HG02571 (cell line): Measurements from ENCODE around the gene ATRN.
A peak's percentile ranks its signal among the peaks of the same experiment; 100 is the strongest.

Experiments used
- ATAC-seq: cut with Tn5 transposase; IDR thresholded peaks from one replicate; pipeline ENCODE4 v1.9.1; 2021; ENCODE audit warnings: mild to moderate bottlenecking, moderate library complexity; ENCODE audit not compliant: unreplicated experiment

ATRN gene

DNA sequence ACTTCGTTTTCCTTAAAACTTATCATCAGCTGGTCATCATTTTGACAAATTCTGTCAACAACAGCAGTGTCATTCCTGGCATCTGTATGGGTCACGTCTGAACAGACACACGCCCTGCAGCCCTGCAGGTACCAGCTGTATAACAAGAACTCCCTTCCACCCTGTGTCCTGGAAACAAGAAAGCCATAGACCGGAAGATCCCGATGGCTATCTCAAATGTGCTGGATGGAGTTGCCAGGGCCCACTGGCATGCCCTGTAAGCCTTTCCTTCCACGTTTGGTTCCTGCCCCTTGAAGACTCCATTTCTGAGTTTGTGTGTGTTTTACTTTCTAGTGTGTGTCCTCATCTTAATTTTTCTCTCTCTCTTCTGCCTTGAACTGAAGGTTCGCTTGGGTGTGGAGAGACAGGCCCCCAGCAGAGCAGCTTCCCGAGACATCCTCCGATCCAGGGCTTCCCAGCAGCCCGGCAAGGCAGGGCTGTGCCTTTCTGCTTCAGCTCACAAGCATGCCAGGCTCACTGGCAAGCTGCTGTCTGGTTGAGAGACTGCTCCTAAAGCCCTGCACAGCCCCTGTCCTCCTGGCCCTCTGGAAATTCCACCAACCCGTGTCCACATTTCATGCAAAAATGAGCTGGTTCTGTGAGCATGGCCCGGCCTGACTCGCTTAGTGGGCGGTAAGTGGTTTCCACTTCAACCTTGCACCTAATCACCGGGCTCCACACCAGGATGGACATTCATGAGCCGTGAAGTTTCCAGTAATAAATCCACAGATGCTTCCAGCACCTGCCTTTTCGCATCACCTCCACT, 183.7 kb downstream of the ATRN start:
- no peak for ATAC-seq

DNA sequence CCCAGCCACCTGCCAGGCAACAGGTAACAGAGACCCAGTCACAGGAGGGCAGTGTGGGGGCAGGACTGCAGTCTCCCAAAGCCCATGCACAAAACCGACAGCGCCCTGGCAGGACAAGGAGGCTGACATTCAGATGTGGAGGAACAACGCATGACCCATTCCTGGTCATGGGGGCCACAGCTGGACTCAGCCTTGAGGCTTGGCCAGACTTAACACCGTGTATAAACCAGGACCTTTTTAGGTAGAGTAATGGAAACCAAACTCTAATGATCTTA, 184.2 kb downstream of the ATRN start:
- ATAC-seq: no peak

DNA sequence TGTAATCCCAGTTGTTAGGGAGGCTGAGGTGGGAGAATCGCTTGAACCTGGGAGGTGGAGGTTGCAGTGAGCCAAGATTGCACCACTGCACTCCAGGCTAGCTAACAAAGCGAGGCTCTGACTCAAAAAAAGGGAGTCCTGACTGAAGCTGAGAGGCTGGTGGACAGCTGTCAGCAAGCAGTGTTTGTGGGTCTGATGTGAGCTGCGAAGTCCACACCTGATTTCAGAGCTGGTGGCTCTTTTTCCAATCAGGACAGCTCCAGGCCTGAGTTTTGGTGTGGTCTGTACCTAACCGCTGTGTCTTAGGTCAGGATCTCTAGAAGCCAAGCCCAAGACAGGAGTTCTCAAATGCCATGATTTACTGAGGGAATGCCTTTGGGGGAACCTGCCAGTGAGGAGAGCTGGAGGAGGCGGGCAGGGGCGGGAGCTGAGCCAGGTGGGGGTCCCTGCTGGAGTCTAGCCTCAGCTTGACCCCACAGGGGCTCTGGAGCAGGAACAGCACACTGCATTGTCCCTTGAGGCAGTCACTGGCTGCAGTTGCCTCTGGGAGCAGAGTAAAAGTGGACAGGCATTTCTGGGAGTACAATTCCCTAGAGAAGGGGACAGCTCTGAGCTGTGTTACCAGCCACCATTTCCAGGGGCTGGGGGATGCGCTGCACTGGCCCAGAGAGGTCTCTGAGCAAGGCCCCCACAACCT, 187.3 kb downstream of the ATRN start:
- no peak for ATAC-seq

DNA sequence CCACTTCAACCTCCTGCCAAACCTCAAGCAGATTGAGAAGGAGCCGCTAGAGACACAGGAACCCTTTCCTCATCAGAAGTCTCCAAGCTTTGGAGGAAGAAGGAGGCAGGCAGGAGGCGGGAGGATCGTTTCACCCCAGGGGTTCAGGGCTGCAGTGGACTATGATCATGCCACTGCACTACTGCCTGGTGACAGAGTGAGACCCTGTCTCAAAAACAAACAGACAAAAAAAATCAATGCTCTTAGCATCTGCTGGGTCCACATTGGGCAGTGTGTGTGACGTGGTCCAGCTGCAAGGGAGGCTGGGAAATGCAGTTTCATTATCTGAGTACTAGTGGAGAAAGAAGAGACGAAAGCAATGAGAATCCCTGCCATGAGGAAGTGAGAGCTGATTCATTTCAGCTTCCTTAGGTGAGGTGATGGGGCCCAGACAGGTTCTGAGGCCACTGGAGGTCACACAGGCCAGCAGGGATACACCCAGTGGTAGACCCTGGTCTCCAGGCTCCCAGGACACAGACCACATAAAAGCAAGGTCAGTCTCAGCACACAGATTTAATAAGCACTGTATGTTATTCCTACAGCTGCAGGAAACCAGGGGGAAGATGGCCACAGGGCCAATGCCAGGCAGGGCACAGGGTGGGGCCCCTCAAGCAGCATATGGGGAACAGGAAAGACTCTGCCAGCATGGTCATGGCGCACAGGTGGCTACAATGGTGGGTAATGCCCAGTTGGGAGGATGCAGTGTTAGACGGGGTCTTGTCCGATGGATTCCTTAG, 188.1 kb downstream of the ATRN start:
- ATAC-seq: peak; percentile 74

DNA sequence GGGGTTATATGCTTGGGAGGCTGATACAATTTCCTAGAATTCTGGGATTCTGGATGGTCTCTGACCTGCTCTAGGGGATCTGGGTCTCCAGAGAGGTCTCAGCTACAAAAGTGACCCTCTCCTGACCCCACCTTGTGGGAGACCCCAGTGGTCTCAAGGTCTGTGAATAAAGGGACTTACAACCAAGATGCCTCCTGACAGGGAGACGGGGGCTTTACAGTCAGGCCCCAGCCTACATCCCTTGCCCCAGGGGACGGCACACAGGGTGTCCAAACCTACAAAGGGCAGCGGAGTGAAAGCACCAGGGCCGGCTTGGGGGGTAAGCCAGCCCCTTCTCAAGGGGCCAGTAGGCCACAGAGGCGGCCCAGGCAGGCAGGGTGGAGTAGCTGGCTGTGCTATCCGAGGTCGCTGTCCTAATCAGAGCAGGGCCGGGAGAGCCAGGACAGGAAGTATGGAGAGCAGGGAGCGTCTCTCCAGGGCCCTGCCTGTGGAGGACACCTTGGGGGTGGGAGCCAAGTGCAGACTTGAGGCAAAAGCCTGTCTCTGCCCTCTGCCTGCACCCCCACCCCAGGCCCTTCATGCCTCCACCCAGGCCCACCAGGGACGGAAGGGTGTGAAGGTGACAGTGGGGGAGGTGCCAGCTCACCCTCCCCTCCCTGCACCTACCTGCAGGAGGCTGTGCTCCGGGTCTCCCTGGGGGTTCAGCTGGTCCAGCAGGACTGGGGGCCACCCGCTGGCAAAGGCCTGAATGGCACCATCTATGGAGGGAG, 188.9 kb downstream of the ATRN start:
- no peak for ATAC-seq

DNA sequence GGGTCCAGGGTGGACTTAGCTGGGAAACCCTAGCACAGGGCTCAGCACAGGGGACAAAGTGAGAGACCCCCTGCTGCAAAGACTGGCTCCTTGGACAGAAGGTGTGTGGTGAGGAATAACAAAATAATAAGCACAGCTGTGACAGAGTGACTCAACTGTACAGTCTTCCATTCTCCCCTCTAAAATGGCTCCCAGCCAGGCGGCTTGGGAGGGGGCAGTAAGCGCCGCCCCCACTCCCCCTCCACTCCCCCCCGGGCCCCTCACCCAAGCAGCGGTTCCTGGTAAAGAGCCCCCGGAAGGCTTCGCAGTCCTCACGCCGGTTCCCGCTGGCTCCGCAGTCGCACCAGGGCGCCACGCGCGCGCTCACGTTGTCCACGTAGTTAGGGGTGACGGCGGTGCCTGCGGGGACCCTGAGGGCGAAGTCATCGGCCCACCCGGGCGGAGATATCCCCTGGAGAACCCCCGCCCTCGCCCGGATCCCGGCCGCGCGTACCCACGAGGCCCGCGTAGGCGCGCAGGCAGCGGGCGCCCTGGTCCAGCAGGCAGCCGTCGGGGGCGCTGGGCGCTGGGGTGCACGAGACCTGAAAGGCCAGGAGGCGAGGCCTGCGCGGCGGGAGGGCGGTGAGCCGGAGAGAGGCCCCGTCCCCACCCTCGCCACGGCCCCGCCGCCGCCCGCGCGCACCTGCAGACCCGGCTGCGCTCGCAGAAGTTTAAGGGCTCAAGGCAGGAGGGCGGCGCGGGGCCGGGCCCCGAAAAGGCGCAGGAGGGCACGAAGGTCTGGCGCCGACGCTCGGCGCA, 189.6 kb downstream of the ATRN start:
- no peak for ATAC-seq

DNA sequence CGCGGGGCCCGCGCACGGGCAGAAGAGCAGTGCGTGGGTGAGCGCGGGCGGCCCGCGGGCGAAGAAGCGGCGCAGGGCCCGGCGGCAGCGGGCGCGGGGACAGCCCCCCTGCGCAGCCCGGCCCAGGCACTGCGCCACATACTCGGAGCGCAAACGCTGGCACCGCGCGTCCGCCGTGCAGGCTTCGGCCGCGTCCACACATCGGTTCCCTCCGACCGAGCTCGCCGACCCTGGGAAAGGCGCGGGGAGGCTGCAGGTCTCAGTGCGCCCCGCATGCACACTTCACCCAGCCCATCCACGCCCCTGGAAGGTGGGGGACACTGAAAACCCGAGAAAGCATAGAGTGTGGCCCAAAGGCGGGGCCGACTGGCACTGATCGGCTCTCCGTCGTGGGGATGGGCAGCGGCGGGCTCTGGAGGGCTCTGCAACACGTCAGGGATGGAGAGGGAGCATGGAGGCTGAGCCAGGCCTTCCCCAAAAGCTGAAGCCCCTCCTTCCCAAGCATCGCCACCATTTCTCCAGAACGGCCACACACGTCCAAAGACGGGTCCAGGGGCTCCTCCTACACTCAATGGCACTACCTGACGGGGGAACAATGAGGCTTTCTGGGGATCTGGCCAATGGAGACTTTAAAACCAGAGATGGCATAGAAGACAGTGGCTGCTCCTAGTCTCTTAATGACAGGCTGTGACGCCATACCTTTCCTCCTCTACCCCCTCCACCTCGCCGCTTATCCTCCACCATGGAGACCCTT, 190.4 kb downstream of the ATRN start:
- no peak for ATAC-seq

DNA sequence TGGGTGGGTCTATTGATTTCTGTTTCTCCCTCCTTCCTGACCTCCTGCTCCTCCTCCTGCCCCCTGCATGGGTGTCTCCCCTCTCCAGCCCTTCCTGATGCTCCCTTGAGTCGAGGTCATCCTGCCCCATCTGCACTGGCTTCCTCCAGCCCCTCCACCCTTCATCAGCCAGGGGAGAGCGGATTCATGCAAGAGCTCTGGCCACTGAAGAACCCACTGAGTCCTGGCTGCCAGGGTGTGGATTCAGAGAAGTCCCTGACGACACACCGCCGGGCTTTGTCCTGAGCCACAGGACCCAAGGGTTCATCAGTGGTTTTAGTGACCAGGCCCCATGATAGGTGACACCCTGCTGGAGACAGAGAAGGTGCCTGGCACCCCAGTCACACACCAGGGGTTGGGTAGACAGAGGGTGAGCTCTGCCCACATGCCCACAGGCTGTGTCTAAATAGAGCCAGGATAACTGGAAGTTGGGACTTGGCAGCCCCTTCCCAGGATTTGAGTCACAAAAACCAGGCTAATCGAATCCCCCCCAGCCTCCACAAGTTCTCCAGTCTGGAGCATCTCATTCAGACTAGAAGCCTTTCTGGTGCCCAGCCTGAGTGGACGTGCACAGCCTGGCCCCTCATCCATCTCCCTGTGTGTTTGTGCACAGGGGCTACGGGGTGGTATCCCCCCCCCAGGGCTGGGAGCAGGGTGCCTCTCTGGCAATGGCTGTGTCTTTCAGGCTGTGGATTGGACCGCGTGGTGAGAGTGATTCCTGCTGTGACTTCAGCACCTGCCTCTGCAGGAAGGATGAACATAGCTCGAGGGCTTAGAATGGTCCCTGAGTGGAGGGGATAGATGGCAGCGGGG, 191.2 kb downstream of the ATRN start:
- no peak for ATAC-seq

DNA sequence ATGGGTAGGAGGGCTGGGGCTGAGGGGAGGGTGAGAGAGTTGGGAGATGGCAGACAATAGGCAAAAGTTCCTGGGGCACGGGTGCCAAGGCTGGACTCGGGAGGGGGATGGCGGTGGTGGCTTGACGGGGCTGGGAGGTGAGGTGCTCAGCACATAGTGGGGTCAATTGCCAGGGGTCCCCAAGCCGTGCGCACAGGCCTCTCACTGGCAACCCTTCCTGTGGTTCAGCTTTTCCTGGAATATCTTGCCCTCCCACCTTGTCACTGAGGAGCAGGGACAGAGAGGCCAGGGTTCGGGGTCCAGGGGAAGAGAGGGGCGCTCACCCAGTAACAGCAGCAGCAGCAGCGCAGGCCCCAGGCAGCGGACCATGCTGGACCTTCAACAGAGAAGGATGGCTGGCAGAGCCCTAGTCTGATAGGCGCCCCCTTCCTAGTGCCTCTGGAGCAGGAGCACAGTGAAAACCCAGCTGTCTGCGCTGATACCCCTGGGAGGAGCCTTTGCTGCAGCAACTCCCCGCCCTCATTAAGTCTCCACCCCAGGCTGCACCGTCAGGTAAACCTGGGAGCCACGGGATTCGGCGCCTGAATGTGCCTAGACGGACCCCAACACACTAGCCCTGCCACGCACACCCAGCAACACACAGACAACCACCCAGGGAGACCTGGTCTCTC, 192.3 kb downstream of the ATRN start, which contains the start of gene GFRA4:
TSS of gene GFRA4 (minus strand) at position 369 of the 671 bp plus-strand sequence. CDS start at position 369, 0 bp downstream.
- no peak for ATAC-seq

DNA sequence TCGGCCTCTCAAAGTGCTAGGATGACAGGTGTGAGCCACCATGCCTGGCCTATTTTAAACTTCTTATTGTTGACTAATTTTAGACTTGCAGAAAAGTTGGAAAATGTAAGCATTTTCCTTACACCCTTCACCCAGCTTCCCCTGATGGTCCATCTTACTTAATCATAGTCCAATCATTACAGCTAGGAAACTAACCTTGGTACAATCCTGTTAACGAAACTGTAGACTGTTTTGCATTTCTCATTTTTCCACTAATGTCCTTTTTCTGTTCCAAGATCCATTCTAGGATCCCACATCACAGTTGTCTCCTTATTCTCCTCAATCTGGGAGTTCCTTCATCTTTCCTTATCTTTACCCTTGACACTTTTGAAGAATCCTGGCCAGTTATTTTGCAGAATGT, 193.0 kb downstream of the ATRN start:
- ATAC-seq: no peak

DNA sequence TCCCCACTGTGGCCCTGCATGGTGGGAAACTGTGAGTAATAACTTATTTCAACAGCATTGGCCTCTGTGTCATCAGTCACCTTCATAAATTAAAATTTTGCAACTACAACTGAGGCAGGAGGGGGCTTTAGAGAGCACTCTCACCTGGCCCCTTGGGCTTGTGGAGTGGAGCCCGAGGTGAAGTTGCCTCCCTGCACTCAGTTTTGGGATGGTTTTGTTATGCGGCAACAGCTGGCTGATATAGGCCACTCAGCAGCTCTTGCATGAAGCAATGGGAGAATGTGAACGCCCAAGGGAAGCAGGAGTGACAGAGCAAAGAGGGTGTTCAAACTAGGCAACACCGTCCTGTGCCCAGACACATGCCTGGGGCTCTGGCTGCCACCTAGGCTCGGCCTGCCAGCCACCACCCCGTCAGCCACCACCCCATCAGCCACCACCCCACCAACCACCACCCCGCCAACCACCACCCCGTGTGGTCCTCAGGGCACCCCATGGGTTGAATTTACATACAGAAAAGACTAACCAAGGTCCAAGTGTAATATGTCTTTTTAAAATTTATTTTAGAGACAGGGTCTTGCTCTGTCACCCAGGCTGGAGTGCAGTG, 196.7 kb downstream of the ATRN start:
- no peak for ATAC-seq

DNA sequence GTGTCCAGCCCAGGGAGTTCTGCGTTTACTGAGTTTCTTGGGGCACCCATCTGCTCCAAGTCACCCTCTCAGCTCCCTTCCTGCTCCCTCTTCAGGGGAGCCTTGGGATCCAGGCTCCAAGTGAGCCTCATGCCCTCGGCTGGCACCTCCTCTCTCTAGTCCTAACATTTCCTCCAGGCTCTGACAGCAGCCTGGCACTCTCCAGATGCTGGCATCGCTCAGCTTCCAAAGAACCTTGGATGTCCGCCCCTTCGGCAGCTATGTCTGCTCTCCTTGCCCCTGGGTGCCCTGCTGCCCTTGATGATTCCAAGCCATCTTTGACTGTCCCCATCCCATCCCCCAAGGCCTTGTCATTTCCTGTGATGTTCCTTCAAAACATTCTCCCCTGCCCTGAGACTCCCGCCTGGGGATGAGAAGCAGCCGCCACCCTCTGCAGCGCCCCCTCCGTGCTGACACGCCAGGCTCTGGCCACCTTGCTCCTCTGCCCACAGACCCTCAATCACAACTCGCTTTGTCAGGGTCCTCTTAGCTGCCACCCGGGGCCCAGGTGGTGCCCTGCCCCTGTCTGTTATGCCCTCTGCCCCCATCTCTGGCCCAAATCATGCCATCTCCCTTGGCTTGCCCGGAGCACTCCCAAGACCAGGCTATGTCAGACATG, 199.0 kb downstream of the ATRN start:
- ATAC-seq: no peak

DNA sequence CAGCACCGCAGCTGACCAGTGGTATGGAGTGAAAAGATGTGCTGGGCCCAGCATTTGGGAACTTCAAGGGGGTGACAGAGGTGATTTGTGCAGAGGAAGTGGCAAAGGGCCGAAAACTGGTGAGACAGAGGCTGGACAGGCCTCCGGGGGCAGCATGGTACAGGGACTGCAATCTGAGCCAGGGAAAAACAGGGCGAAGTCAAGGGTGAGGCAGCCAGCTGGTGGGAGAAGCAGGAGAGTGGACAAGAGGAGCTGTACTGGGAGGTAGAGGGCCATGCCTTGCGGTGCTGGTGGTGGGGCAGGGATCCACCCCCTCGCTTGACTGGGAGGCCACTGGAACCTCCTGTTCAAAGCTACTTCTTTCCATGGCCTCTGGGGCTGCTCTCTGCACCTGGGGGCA, 199.7 kb downstream of the ATRN start:
- ATAC-seq: no peak

DNA sequence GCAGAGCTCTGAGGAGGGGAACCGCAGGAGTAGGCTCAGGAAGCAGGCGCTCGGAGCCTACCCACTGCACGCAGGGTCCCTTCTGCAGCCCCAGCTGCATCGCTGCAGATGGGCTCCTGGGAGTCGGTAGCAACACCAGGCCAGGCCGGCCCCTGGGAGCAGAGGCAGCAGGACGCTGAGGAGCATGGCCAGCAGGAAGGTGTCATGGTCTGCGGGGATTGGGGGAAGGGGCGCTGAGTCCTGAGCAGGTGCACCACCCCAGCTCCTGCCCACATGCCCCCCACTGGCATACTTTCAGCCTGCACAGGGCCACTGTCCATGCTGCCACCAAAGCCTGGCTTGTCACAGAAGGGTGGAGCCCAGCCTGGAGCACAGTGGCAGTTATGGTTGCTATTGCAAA, 200.1 kb downstream of the ATRN start:
- ATAC-seq: no peak

DNA sequence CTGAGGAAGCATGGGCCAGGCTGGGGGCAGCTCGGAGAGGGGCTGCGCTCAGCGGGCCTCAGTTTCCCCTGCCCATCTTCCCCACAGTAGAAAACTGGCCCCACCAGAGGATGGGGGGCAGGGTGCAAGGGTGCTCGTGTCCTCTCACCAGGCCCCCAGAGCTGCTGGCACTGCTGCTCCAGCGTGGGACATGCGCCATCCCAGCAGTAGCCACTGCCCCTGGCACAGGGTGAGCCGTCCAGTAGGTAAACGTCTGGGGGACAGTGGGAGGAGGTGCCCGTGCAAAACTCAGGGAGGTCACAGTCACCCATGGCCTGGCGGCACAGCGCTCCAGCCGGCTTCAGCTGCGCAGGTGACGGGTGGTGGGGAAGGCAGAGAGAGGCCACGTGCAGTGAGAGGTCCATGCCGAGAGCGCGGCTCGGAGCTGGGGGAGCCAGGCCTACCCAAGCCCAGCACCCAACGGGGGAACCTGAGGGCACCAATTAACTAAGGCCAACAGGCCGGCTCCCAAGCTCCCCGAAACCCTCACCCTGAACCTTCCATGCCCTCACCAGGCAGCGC, 201.2 kb downstream of the ATRN start:
- ATAC-seq: no peak

DNA sequence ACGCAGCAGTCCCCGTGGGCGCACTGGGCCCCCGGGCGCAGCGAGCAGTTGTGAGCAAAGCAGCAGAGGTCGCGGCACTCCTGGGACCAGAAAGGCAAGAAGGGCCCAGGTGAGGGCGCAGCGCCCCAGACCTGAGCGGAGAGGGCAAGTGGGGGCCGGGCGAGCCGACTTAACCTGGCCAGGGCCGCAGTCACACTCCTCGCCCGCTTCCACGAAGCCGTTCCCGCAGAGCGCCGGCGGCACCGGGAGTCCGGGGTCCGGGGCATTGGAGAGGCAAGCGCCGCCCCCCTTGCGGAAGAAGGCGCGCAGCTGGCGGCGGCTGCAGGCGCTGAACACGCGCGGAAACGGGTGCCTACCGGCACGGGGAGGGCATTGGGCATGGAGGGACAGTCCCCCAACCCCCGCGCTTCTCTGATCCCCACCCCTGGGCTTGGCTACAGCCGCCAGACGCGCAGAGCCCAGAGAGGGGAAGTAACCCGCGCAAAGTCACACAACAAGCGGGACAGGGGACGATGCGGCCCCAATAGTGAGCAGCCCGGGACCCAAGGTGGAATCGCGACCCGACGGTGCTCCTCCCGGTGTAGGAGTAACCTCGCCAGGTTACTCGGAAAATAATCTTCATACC, 201.8 kb downstream of the ATRN start:
- no peak for ATAC-seq
